Fibroblast of the conjunctiva (primary cell): ENCODE measurements around the gene ADGRG1.
"Not testable (repeated sequence)": the region's sequence is repeated elsewhere in the genome, so short reads cannot be mapped to it uniquely, and the experiment has no call there.

ENCODE experiments used
- DNase-seq: peaks from one replicate; pipeline ENCODE4 v3.0.0-alpha.2; 2010; ENCODE audit warnings: low read depth

ADGRG1 gene

DNA sequence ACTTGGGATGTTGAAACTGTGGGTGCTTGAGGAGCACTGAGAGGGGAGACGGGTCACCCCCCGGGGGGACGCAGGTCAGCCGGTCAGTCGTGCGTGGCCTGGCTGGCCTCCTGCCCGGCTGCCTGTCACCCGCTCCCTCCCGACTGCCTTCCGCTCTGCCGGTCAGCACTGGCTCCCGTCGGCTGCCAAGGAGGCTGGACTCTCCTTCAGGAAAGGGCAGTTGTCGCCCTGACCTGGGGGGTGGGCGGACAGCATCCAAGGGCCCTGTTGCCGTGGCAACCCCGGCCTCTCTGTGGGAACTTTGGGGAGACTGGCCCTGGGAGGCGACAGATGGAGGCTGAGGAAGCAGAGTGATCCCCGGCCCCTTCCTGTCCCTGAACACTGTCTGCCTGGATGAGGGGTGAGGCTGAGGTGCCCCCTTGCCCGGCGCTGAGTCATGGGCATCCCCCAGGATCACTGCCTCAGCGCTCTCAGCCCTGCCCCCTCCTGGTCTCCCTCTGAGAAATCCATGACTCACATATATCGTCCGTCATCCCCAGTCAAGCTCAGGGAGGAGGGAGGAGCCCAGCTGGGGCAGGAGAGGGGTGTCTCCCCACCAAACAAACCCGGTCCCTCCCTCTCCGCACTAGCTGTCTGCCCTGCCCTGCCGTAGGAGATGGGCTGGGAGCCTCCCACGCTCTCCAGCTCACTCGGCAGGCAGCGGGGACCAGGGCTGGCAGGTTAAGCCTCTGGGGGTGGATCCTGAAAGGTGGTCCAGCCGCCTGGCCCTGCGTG lies at the start of gene ADGRG1:
Gene ADGRG1, plus strand, starts transcription at position 623 of the 774 bp plus-strand sequence. CDS start 21,658 bp downstream, outside the sequence.
- peak; percentile 87 for DNase-seq

DNA sequence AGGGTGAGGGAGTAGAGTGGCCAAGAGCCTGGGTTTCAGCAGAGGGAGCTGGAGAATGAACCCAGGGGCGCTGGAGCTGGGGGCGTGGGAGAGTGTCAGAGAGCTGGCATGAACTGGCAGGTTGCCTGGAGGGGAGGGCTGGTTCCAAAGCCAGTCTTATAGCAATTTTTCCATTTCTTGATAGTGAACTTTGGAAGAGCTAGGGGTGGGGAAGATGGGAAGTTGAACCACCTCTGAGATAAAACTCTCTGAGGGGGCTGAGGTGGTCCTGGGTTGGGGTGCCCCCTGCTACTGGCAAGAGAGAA lies 49.1 kb upstream of the ADGRG1 start:
- no peak for DNase-seq

DNA sequence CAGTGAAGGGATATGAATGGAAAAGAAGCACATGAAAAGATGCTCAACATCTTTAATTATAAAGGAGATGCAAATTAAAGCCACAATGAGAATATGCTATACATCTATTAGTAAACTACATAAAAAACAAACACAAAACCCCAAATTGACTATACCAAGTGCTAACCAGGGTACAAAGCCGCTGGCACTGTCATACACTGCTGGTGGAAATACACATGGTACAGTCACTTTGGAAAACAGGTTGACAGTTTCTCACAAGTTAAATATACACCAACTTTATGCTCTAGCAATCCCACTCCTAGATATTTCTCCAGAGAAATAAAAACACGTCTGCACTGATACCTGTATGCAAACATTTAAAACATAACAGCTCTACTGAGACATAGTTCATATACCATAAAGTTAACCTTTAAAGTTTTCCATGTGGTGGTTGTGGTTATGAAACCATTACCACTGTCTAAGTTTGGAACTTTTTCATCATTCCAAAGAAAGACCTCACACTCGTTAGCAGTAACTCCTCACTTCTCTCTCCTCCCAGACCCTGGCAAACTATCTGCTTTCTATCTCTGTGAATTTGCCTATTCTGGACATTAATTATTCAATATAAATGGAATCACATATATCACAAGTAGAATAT lies 43.3 kb upstream of the ADGRG1 start:
- DNase-seq = no peak

DNA sequence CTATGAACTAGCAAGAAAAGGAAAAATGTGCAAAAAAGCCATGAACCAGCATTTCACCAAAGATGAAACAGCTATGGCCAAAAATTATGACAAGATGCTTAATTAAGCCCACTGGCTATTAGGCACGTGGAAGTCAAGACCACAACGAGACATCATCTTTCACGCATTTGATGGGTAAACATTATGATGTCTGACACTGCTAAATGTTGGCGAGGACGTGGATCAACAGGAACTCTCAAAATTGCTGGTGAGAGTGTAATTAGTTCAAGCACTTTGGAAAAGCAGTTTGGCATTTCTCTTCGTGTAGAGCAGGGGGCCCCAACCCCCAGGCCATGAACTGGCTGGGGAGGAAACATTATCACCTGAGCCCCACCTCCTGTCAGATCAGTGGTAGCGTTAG lies 39.6 kb upstream of the ADGRG1 start:
- DNase-seq = no peak

DNA sequence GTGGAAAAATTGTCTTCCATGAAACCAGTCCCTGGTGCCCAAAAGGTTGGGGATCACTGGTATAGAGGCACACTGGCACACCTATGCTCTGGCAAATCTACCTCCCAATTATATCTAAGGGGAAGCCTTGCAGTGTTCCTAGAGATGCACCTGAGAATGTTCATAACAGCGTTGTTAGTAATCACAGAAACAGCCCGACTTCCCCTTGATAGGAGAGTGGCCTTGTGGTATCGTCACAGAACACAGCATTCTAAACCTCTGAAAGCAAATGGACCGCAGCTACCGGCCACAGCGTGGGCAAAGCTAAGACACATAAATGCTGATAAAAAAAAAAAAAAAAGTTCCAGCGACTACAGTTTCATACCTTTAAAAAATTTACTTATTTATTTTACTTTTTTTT lies 39.1 kb upstream of the ADGRG1 start:
- DNase-seq = no peak

DNA sequence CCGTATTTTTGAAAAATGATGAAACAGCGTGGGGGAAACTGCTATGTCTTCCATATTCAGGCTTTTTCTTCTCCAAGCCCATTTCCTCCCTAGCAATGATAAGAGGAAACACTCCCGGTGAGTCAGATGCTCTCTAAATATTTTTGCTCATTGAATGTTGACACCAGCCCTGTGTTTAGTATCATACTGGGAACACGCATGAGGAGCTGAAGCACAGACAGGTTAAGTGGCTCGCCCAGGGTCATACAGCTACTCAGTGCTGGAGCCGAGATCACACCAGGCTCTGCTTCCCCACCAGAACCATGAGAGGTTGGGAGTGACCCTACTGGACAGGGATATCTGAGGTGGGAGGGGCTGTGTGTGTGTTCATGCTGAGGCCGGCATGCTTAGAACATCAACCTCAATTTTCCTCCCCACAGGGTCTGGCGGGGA lies 37.8 kb upstream of the ADGRG1 start:
- DNase-seq = no peak

DNA sequence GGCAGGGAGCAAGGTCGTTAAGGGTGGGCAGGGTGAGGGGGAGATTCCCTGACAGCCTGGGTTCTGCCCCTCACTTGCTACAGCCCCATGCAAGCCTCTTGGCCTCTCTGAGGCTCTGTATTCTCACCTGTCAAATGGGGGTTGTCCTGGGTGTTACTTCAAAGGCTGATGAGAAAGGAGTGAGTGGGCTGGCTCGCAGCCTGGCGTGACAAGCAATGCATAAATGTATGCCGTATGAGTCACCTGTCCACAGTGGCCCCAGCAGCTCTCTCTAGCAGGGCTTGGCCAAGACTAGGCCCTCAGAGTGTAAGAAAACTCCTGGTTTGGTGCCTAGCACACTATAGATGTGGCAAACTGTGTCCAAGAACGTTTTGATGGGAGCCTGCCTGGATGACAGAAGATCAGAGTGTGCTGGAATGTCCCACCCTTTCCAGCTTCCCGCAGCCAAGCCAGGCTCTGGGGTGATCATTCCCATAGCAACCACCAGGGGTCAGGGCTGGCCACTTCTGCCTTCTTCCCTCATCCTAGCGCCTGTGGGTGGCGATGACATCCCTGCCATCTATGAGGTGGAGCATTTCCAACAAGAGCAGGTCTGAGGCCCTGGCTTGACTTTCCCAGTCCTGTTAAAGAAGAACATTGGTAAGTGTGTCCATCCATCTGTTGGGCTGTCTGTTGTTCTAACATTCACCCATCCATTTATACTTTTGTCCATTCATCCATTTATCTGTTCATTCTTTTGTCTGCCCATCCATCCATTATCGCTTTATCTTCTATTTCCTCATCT lies 37.2 kb upstream of the ADGRG1 start:
- peak; percentile 41 for DNase-seq

DNA sequence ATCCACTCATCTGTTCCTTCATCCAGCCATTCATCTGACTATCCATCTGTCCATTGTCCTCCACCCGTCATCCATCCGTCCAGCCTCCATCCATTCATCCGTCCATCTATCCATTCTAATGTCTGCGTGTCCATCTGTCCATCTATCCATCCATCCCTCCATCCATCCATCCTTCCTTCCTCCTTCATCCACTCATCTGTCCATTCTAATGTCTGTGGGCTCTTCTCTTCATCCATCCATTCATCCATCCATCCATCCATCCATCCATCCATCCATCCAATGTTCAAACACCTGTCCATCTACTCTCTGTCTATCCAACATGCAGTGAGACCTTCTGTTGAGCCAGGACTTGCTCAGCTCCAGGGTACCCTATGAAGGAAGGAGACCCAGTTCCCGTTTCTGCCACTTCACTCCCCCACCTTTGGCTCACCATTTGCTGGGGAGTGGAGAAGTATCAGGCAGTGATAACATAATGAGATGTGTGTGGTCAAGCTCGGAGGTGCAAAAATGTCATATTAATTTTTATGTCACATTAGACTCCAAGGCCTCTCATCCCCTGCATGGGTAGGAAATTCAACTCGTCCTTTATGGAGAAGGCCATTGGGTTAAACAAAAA lies 36.5 kb upstream of the ADGRG1 start:
- DNase-seq = no peak

DNA sequence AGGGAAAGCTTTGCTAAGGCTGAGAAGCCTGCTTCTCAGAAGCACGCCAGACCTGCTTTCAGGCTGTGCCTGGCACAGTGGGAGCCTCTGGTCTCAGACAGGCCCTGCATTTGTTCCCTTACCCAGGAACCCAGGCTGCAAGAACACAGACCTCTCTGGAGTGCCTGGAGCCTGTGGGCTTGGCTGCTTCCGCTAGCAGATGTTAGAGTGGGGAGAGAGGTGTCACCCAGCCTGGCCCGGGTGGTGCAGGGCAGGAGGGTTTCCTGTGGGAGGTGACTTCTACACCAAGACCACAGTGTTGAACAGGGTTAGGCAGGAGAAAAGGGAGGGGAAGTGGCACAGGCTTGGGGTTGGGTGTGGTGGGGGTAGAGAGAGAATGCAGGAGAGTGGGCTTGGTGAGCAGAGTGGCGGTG lies 35.8 kb upstream of the ADGRG1 start:
- no peak for DNase-seq

DNA sequence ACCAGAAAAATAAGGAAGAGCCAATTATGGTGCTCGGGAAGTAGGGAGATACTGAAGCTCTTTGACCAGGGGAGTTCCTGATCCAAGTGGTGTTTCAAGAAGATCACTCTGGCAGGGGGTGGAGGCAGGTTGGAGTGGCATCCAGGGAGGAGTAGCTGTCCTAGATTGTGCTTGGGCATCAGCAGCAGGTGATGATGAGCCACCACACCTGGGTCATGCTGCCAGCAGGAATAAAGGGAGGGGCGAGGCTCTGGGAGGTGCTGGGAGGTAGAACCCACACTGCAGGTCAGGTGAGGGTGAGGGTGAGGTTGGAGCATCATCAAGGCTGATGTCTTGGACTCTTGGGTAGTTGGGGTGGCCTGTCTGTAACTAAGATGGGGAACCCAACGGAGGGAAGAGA lies 35.4 kb upstream of the ADGRG1 start:
- DNase-seq = no peak

DNA sequence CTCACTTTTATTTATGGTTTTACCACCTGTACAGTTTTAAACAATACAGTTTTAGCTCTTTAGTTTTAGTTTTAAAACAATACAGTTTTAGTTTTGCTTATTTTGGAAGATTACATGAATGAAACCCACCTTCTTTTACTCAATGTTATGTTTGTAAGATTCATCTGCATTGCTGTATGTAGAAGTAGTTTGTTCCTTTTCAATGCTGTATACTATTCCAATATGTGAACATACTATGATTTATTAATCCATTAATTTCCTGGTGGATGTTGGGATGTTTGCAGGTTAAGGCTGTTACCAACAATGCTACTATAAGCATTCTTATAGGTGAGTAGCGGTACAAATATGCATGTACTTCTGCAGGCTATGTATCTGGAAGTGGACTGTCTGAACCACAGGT lies 34.4 kb upstream of the ADGRG1 start:
- DNase-seq = no peak

DNA sequence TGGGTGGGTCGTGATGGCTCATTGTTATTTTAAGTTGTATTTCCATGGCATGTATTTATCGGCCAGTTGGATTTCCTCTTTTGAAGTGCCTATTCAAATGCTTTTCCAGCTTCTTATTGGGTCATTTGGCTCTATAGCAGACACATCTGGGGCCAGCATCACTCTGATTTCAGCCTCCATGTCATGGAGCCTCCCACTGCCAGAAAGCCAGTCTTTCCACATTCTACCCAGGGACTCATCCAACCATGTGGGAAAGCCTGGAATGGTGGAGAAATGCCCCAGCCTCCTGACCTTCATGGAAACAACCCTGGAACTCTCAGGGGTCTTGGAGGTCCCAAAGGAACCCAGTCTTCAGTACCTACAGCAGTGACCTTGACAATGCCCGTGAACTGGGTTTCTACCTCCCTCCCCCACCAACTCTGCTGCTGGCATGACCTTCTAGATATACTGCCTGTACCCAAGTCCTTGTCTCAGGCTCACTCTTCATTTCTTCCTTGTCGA lies 33.8 kb upstream of the ADGRG1 start:
- DNase-seq = no peak

DNA sequence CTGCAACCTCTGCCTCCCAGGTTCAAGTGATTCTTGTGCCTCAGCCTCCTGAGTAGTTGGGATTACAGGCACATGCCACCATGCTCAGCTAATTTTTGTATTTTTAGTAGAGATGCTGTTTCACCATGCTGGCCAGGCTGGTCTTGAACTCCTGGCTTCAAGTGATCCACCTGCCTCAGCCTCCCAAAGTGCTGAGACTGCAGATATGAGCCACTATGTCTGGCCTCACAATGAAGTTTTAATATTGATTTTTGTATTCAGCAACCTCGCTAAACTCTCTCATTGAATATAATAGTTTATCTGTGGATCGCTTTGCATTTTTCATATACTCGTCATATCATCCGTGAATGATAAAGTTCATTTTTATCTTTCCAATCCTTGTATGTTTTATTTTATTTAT lies 32.2 kb upstream of the ADGRG1 start:
- not testable (repeated sequence) for DNase-seq

DNA sequence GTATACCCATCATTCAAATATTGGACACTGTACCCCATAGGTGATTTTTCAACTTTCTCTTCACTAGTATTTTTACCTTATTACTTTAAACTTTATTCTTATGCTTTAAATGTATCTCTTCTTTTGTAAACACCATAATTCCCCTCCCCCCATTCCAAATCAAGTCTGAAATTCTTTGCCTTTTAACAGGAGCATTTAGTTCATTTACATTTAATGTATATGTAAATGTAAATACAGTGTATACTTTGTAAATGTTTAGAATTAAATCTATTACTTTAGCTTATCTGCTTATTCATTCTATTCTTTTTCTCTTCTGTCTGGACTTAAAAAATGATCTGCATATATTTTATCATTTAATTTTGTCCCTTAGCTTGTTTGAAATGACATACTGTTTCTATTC lies 30.0 kb upstream of the ADGRG1 start:
- DNase-seq = no peak

DNA sequence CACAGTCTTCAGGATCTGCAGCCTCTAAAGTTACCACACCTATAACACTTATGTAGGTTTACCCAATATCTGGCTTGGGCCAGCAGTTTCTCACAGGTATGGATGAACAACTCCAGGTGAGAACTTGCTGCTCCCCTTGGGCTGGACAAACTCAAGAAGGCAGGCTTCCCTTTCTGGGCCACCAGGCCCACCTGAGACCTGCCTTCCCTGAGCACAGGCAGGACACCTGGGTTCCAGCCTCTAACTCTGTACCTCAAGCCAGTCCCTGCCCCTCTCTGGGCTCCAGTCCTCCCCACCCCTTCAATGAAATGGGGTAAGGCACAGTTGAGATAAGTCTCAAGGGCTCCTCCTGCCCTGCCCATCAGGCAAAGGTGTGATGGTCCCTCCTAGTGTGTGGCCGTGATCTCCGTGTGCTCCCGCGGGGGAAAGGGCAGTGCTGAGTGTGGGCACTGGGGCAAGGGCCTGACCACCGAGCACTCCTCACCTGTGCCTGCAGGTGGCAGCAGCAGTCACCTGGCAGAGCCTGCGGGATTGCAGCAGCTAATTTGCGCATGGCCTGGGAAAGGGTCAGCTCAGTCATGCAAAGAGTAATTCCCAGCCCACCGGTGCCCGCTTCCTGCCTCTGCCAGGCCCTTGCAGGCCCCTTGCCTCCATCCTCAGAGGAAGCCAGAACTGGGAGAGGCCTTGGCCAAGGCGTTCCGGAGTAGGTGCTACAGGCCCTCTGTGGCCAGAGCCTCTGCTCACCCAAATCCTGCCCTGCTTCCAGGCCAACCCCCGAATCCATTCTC lies 28.2 kb upstream of the ADGRG1 start:
- DNase-seq = no peak

DNA sequence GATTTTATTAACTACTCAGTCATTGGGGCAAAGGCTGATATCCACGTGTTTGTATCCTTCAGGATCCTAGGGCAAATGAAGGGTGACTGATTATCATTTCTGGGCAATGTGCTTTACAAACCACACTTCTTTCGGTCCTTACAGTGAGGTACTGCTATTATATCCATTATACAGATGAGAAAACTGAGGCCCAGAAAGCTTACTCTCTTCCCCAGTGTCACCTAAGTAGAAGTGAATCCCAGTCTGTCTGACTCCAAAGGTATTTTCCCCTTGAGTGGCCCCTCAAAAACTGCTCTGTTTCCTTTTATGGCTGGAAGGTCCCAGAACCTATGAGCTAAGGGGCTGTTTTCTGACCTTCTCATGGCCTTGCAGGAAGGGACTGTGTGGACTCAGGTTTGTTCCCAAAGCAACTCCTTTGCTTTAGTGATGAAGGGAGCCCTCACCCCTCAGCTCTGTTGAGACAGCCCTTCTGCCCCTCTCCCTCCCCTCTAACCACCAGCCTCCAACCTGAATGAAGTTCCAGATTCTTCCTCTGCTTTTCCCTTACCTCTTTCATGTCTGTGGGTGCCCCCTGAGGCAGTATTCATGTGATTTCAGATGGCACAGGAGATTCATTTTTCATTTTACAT lies 27.4 kb upstream of the ADGRG1 start:
- DNase-seq = no peak

DNA sequence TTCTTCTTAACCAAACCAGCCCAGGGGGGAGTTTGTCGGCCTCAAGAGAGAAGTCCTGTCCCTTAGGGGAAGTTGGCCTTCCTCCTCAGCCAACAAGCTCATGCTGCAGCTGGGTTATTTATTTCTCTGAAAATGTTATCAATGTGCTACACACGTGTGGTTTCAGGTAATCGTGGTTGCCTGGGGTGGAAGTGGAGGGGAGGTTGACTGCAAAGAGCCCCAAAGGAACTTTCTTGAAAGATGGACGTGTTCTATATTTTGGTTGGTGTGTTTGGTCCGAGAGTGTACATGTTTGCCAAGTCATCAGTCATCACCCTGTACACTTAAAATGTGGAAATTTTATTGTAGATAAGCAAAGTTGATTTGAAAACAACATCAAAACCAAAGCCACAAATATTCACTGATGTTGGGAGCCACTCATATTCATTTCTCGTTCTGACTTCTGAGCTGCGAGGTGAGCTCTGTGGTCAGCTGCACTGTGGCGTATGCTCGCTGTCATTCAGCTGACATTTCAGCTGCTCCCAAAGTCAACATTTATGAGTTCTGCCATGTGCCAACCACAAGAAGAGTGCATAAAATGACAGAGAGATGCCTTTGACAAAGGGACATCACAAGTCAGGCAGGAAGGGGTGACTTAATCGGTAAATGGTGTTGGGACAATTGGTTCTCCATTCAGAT lies 26.5 kb upstream of the ADGRG1 start:
- DNase-seq = no peak

DNA sequence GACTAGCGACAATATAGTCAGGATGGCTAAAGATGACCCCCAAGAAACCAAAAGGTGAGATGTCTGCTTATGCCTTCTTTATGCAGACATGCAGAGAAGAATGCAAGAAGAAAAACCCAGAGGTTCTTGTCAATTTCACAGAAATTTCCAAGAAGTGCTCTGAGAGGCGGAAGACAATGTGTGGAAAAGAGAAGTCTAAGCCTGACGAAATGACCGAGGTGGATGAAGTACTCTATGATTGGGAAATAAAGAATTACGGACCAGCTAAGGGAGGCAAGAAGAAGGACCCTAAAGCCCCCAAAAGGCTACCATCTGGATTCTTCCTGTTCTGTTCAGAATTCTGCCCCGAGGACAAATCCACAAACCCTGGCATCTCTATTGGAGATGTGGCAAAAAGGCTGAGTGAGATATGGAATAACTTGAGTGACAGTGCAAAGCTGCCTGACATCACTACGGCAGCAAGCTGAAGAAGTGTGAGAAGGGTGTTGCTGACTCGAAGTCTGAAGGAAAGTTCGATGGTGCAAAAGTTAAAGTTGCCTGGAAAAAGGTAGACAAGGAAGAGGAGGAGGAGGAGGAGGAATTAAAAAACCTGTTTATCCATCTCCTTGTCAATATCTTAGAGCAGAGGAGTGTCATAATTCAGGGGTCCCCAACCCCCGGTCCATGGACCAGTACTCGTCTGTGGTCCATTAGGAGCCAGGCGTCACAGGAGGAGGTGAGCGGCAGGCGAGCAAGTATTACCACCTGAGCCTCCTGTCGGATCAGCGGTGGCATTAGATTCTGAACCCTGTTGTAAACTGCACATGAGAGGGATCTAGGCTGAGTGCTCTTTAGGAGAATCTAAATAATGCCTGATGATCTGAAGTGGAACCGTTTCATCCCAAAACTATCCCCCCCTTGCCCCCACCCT lies 25.1 kb upstream of the ADGRG1 start:
- DNase-seq = no peak

DNA sequence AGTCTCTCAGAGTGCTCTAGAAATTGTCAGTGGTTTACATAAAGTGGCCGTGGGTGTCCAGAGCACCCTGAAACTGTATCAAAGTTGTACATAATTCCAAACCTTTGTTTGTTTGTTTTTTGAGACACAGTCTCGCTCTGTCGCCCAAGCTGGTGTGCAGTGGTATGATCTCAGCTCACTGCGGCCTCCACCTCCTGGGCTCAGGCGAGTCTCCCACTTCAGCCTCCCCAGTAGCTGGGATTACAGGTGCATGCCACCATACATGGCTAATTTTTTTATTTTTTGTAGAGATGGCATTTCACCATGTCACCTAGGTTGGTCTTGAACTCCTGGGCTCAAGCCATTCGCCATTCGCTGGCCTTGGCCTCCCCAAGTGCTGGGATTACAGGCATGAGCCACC lies 24.3 kb upstream of the ADGRG1 start:
- DNase-seq = no peak
